LNCAP (cell line): ENCODE measurements around the gene CCT8.

Source experiments
- CTCF ChIP-seq: fragments of 450-650 bp; IDR thresholded peaks from 2 replicates; pipeline ENCODE4 v1.5.1; 2017; ENCODE audit warnings: mild to moderate bottlenecking

The CCT8 gene

DNA sequence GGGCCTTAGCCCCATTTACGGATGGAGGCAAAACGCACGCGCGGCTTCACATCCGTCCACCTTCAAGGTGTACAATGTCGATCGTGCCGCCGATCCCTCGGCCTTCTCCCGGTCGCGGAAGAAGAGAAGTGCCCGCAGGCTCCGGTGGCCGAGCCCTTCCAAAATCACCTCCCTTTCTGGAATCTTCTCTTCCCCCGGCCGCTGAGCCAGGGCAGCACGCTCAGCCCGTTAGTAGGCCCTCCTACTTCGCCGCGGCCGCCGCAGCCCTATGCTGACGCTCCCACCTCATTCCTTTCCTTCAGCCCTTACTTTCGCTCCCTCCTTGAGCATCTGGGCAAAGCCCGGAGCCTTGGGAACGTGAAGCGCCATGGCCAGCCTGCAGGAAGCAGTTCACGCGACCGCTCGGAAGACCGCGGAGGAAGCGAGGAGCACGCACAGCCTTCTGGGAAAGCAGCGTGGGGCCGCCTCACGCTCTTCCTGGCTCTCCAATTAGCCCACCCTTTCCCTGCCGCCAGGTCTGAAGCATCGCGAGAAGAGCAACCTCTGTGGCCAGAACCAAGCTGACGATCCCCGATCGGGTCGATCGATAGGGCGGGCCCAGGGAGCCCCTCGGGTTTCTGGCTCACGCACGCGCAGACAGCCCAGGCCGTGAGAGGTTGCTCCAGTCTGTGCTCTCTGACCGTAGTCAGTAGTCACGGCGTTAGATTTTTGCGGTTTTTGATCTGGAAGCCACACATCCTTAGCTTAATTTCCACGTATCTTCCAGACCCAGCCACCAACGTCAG, at the start of gene CCT8:
CCT8 (minus strand) TSS at position 427 of the 785 bp plus-strand sequence; CDS start at position 369, 58 bp downstream.
- TF ChIP-seq CTCF, result no peak

DNA sequence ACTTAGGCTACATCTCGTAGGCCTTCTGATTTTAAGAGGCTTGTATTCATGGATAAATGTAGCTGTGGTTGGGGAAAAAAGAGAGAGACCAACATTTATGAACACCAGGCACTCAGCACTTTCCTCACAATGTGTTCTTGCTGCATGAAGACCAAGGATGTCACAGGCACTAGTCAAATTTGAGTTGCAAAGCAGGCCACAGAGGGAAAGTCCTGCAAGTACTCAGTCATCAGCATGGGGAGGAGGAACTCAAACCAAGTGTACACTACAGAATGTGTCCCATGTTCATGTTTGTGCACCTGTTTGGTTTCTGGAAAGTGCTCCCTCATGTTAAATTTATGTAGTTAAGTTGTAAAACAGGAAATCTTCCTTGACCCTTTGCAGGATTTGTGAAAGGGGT, 48.3 kb upstream of the CCT8 start:
- TF ChIP-seq CTCF, result no peak

DNA sequence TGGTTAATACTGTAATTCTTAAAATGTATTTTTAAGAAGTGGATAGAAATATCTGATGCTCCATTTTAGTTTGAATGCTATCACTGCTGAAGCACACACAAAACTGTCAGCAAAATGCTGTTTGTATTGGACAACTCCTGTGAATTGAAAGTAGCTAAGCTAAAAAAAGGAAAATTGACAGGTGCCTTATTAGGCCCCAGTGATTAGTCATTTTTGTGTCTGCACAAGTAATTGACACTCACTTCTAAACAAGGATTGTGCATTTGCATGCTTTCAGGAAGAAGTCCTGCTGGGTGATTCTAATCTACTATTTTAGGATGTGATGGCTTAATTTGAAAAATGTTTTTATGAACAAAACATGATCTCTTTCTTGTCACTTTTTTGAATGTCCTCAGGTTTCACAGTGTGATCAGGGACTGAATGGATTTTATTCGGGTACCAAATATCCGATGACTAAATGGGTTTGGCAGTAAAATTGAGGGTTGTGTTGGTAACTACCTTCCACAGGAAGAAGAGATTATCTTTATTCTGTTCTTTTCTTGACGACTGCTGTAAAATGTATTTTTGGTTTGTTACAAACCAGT, 44.0 kb upstream of the CCT8 start:
- TF ChIP-seq CTCF, result no peak

- no peak for TF ChIP-seq CTCF
Observed at GRCh38 chr21:29115899-29116298, 42.5 kb upstream of the CCT8 start.

DNA sequence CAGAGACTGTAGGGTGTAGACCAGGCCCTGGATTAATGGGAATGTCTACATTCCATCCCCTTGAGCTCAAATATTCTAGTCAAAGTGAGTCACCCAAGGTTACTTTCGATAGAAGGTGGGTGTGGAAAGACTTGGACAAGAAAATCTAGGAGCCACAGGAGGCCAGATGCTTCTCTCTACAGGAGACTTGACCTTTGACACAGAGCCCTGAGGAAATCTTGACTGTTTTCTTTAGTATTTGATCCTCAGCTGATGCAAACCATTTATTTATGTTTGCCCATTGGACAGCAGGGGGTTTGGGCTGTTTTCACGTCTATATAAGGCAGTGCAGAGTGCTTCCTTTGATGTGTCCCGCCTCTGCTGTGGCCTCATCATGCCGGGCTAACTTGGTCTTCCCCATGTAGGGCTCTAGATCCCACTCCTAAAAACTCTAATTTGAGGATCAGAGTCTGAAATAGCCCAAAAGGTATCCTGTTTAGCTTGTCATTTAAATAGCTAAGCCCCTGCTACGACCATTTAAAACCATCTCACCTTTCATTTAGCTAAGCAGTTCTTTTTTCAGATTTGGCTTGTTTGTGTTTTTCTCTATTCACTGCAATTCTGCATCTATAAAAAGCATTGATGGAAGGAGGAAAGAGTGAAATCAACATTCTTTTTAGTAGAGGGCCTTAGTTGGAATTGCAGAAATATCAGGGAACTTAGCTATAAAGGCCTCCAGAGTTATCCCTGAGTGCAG, 41.5 kb upstream of the CCT8 start:
- TF ChIP-seq CTCF, result no peak

DNA sequence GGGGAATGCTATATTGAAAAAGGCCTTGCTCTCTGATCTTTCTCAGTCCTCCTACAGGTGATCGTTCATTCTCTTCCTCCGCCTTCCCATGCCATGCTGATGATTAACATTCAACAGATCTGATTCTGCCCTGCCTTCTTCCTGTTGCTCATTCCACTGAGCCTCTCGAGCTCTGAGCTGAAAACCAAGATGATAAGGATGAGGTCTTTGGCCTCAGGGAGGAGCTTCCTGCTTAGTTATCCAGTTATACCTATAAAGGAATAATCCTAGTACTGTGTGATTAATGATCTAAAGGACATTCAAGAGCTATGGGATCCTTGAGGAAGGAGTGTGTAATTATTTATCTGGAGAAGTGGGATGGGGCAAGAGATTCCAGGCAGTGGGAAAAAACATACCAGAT, 31.8 kb upstream of the CCT8 start:
- TF ChIP-seq CTCF, result no peak

DNA sequence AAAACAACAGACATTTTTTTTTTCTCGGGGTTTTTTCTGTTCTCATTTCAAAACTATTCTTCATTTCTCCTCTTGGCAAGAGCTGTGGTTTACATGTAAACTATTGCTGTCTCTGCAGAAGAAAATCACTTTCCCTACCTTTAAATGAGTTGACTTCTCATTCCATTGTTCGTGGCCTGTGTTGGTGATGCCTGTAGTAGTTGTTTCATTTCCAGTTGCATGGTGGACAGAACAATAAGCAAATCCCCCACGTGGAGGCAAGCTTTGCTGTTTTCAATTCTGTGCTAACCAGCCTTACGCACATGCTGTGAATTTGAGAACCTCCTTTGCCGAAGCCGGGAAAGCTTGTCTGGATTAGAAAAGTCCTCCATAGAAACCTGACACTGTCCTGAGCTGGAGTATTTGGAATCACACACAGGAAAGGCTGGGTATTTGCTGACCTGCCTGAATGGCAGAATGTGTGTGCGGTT, 30.8 kb upstream of the CCT8 start:
- TF ChIP-seq CTCF, result no peak
